GM21825 (cell line): ENCODE measurements around the gene MEF2B.
"Not testable (repeated sequence)": the region's sequence is repeated elsewhere in the genome, so short reads cannot be mapped to it uniquely, and the experiment has no call there.

ENCODE experiments used
- ATAC-seq: cut with Tn5 transposase; IDR thresholded peaks from one replicate; pipeline ENCODE4 v1.9.1; 2021; ENCODE audit warnings: mild to moderate bottlenecking, moderate library complexity; ENCODE audit not compliant: unreplicated experiment

The MEF2B gene

DNA sequence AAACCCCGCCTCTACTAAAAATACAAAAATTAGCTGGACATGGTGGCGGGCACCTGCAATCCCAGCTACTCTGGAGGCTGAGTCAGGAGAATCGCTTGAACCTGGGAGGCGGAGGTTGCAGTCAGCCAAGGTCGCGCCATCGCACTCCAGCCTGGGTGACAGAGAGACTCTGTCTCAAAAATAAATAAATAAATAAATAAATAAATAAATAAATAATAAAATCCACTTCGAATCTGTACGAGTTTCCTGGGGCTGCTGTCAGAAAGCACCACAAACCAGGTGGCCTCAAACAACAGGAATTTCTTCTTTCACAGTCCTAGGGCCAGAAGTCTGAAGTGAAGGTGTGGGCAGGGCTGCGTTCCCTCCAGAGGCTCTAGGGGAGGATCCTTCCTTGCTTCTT, 67.5 kb downstream of the MEF2B start:
- not testable (repeated sequence) for ATAC-seq

- ATAC-seq = no peak
Measured at GRCh38 chr19:19101540-19101939, 68.5 kb downstream of the MEF2B start.

DNA sequence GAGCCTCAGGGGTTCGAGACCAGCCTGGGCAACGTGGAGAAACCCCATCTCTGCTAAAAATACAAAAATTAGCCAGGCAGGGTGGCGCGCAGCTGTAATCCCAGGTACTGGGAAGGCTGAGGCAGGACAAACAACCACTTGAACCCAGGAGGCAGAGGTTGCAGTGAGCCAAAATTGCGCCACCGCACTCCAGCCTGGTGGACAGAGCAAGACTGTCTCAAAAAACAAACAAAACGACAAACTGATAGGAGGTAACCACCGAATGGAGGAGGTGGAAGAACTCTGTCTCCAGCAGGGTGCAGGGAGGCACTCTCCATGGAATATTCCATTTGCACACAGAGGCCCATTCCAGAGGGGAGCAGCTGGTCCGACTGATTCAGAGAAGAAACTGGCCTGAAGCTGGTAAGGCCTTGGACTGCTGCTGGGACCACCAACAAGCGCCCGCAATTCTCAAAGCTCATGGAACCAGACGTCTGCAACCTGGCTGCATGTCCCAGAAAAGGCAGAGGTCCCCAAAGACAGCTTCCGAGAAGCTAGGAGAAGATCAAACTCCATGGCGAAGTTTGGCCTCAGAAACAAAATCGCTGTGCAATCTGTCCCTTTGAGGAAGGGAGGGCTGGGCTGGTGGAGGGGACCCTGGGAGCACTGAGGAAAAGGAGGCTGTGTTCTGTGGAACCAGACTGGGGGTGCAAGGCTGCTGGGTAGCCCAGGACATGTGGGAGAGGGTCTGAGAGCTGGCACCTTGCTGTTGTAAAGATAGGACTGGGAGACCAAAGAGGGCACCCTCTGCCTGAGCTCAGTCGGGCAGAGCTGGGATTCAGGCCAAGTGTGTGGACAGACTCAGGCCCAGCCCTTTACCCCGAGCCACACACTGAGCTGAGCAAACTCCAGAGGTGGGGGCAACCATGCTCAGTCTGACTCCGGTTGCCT, 71.1 kb downstream of the MEF2B start:
- ATAC-seq = no peak

- no peak for ATAC-seq
Measured at GRCh38 chr19:19098084-19098702, 71.9 kb downstream of the MEF2B start.

GRCh38 chr19:19096641-19097627, 73.1 kb downstream of the MEF2B start:
- no peak for ATAC-seq

- ATAC-seq = no peak
Measured at GRCh38 chr19:19095691-19096090, 74.4 kb downstream of the MEF2B start.
